ENCODE data around the gene NUMB.
"Not testable (repeated sequence)": the region's sequence is repeated elsewhere in the genome, so short reads cannot be mapped to it uniquely, and the experiment has no call there.

The NUMB gene

DNA sequence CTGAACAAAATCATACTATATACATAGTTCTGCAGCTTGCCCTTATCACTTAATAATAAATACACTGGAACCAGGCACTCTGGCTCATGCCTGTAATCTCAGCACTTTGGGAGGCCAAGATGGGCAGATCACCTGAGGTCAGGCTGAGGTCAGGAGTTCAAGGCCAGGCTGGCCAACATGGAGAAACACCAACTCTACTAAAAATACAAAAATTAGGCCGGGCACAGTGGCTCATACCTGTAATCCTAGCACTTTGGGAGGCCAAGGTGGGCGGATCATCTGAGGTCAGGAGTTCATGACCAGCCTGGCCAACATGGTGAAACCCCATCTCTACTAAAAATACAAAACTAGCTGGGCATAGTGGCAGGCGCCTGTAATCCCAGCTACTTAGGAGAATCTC lies 109.3 kb downstream of the NUMB start:
- not testable (repeated sequence) for DNase-seq

DNA sequence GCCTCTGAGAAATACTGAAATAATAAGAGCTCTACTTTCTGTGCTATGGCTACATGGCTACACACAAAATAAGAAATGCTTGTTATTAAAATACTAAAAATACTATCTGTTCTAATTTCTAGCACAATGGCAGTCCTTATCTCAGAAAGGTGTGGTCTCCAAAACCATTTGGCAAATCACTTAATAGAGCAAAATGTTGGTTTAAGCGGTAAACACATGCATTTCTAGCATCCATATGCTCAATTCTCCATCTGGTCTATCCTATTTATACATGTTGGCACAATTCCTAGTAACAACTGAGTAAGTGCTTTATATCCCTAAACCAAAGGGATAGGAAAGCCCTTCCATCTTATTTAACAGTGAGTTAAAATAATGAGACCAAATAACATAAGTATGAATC lies 114.0 kb downstream of the NUMB start:
- DNase-seq, result no peak

DNA sequence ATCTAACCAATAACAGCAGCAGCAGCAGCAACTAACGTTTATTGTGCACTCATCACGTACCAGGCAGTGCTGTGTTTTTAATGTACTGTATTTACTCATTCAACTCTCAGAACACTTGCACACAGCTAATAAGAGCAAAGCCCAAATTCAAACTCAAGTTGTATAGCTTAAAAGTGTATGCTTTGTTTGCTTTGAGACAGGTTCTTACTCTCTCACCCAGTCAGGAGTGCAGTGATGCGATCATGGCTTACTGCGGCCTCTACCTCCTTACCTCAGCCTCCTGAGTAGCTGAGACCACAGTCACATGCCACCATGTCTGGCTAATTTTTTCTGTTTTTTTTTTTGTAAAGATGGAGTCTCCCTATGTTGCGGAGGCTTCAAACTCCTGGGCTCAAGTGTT lies 115.7 kb downstream of the NUMB start:
- DNase-seq, result no peak

DNA sequence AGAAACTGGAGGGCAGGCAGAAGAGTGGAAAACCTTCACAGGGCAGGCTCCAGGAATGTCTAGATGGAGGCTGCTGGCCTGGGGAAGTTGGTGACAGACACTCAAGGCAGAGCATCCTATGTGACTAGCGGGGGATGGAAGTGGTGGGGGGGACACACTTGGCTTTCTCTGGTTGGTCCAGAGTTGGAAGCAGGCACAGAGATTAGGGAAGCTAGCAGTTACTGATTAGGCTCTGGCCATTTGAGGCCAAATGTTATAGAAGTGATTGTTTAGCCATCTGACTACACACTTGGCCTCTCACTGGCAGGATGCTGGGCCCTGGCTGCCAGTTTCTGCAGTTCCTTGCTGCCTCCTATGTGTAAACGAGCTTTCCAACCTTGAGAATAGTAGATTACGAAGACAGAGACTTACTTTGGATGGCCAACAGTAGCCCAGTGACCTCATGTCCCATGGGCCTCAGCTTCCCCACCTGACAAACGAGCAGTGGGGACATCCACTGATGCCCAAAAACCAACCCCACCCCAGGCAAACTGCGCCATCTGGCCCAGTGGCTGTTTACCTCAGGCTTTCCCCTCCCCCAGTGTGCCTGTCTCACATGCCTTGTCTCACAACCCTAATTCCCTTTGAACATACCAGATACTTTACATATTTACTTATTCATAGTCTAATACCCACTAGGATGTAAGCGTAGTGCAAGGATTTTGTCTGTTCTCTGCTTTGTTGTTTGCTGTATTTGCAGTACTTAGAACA lies 118.3 kb downstream of the NUMB start:
- DNase-seq, result no peak

DNA sequence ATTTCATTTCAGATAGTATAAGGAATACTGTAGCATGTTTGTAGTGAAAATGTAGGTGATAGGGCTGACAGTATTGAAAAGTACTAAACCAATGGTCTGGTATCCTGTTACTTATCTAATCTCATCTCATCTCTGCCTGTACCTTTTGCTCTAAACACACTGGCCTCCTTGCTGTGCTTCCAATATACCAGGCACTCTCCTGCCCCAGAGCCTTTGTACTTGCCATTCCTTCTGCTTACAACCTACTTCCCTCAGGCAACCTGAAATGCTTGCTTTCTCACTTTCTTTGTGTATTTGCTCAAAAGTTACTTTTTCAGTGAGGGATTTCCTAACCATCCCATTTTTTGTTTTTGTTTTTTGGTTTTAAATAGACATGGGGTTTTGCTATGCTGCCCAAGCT lies 119.1 kb downstream of the NUMB start:
- no peak for DNase-seq

DNA sequence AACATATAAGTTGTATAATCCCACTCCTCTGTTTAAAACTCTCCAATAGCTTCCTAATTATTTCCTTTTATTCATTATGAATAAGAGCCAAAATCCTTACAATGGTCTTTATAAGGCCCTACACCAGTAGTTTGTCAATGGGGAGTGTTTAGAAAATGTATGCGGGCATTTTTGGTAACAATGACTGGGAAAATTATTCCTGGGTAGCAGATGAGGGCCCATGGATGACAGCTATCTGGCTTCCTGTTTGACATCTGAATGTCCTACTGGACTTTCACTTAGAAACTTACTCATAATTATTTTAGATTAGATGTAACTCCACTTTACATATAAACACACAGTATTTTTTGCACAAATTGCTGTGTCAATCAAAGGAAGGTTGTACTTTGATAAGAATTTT lies 119.8 kb downstream of the NUMB start:
- no peak for DNase-seq

DNA sequence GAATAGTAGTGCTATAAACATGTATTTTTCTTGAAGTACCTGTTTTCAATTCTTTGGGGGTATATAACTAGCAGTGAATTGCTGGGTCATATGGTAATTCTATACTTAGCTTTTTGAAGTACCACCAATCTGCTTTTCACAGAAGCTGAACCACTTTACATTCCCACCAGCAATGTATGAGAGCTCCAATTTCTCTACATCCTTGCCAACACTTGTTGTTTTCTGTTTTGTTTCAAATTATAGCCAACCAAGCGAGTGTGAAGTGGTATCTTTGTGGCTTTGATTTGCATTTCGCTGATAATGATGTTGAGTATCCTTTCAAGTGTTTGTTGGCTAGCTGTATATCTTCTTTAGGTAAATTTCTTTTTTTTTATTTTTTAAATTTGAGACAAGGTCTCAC lies 125.3 kb downstream of the NUMB start:
- no peak for DNase-seq

DNA sequence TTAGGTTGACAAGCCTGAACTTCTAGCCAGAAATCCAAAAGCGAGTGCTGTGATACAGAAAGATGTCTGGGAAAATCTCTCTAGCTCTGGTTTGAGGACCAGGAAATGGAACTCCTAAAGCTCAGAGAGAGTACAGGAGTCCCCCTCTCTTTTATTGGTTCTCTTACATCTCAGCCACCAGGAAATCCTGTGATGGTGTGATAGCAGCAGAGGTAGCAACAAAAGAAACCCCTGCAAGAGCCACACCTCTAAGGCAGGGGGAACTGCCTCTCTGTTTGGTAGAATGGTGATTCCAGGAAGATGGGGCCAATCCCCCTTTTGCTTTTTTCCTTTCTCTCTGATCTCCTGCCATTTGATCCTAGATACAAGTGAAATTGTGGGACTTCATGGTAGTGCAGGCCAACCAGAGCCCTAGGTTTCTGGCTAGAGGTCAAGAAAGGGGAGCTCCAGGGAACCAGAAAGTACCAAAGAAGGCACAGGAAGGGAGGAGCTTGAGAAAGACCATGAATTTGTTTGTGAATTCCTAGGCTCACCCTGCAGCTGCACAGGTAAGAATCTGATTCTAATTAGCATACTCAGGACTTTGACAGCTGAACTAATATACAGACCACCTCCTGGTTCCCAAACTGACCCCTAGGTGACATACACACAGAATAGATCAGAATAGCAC lies 132.6 kb downstream of the NUMB start:
- DNase-seq, result no peak

DNA sequence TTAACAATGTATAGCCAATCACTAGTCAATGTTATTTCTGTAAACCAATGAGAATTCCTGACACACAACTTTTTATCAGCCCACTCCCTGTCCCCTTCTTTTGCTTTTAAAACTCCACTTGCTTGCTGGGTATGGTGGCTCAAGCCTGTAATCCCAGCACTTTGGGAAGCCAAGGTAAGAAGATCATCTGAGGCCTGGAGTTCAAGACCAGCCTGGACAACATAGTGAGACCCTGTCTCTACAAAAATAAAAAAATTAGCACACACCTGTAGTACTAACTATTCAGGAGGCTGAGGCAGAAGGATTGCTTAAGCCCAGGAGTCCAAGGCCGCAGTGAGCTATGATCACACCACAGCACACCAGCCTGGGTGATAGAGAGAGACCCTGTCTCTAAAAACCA lies 133.3 kb downstream of the NUMB start:
- no peak for DNase-seq

DNA sequence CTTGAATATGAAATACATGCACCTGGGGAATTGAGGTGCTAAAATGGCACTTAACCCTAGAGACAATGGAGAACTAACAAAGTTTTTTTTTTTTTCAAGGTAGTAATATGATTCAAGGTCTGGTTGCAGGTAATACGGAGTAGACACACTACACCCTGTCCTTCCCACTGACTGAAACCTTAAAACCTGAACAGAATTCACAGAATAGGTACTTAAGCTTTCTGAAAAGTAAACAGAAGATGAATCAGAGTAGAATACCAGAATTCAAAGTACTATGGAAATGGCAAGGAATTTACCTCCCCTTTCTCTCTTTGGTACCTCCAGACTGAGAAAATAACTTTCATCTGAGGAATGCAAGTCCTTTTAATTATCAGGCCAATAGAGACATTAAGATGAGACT lies 133.8 kb downstream of the NUMB start:
- no peak for DNase-seq

DNA sequence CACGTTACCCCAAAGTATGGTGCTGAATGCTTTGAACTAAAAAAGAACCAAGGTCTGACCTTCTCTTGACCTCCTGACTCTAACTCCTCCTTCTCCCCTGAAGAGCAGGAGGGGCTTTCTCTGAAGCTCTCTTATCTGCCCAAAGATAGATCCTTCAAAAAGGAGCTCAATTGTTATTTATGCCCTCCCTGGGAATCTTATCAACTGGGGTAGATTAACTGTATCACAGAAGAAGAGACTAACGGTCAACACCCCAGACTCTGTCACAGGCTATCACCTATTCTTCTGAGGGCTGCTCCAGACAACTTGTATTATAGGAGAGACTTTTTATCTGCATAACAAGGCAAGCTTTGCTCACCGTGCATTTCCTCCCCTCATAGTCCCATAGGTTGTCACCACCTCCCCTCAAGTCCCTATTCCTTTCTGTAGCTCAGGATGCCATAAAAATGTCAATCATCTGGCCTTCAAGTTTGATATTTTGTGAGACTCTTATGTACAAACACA lies 134.4 kb downstream of the NUMB start:
- DNase-seq, result no peak

DNA sequence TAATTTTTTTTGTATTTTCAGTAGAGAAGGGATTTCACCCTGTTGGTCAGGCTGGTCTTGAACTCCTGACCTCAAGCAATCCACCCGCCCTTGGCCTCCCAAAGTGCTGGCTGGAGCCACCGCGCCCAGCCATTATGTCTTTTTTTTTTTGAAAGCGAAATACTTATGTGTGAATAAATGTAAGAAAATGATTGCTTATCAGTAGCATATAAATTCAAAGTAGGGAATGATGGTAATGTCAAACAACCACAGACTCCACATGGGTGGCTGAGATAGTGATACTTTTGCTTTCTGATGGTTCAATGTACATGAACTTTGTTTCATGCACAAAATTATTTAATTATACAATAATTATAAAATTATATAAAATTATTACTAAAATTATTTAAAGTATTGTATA lies 145.2 kb downstream of the NUMB start:
- DNase-seq, result no peak

DNA sequence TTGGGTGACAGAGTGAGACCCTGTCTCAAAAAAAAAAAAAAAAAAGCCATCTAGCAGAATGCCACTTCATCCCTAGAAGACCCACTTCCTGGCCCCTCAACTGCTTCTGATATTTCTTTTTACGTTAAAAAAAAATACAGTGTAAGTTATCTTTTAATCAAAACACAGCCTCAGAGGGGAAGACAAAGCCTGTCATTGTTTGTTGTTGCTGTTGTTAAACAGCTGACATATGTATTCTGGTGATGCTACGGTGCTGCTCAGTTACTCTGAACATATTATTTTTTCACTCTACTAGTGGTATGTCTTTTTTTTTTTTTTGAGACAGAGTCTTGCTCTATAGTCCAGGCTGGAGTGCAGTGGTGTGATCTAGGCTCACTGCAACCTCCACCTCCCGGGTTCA lies 145.7 kb downstream of the NUMB start:
- no peak for DNase-seq

DNA sequence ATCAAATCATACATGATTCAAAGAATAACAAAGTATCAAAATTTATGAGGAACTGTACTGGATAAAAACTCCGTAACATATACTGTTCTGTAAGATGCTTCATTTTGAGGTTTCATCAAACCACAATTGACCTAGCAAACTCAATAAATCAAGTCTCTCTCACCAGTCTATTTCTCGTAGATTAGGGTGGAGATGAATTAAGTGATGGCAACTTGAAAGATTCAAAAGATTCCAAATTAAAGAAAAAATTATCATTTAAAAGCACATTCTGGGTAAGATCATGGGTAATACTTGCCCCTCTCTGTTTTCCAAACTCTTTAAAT lies 146.7 kb downstream of the NUMB start:
- DNase-seq, result no peak

DNA sequence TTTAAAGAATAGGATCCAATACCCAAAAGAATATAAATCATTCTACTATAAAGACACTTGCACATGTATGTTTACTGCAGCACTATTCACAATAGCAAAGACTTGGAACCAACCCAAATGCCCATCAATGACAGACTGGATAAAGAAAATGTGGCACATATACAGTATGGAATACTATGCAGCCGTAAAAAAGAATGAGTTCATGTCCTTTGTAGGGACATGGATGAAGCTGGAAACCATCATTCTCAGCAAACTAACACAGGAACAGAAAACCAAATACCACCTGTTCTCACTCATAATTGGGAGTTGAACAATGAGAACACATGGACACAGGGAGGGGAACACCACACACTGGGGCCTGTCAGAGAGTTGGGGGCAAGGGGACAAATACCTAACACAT lies 149.1 kb downstream of the NUMB start:
- not testable (repeated sequence) for DNase-seq

DNA sequence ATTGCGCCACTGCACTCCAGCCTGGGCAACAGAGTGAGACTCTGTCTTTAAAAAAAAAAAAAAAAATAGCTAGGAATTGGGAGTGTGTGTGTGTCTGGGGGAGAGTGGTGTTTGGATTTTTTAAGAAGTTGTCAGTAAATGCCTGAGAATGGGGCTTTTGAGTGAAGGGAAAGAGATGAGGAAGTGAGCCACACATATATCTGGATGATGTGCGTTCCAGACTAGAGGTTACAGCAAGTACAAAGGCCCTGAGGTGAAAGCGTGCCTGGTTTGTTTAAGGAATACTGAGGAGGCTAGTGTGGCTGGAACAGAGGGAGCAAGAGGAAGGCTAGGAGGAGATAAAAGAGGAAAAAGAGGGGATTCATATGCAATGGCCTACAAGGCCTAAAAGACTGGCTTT lies 151.1 kb downstream of the NUMB start:
- DNase-seq, result no peak

DNA sequence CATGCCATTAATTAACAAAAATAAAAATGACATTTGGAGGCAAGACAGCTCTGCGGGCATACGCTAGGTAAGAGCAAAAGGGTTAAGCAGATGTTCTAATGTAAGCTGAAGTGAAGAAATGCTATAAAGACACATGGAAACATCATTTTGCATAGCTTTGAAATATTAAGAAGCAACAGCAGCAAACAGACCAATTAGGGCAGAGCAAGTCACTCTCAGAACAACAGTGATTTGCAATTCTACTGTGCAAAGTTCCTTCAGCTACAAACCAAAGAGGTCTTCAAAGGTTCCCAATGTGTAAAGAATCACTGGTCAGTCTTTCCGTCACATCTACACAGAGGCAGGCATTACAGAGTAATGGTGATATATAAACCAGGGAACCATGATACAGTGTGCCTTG lies 152.8 kb downstream of the NUMB start:
- DNase-seq, result no peak

DNA sequence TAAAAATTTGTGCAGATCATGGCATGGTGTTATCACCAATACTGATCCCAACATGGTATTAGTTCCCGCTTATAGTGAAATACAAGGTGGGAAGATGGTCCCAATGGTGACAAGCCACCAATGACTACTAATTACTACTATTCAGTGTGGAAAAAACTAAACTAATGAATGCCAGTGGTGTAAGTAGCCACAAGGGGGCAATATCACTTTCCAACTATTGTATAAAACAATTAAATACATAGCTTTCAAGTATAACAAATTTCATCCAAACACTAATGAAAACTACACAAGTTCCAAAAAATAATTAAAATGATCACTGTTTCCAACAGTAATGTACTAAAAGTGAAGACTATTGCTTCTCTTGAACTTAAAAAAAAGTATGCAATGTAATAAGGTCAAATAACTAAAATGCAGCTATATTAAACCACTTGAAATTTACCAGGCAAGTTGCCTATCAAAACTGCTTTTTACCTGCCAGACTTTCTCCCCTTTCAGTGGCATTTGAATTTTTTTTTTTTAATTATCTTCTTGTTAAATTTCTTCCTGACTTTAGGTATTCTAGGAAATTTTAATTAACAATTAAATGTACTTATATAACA lies 163.0 kb downstream of the NUMB start:
- DNase-seq, result no peak

DNA sequence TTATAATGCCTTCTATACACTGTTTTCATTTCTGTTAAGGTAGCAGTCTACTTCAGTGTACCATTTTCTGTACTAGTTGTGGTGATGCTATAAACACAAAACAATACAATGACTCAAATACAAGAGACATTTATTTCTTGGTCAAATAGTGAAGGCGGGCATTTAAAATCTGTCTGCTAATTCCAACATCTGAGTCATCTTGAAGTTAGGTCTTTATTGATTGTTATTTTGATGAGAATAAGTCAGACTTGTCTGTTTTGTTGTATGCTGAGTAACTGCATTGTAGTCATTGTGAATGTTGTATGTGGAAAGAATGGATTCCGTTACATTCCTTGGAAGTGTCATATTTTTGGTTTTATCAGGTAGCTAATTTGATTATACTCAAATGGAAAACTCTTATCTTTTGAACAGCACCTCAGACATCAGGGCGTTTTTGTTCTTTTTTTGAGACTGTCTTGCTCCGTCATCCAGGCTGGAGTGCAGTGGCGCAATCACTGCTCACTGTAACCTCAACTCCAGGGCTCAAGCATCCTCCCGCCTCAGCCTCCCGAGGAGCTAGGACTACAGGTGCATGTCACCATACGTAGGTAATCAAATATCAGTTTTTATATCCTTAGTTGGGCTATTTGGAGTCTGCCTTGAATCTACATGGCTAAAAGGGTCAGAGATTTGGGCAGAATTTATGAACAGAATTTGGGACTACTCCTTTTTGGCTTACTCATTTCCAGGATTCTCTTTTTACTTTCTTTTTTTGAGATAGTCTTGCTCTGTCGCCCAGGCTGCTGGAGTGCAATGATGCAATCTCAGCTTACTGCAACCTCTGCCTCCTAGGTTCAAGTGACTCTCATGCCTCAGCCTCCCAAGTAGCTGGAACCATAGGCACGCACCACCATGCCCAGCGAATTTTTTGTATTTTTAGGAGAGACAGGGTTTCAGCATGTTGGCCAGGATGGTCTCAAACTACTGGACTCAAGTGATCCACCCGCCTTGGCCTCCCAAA lies 164.3 kb downstream of the NUMB start:
- DNase-seq, result no peak

DNA sequence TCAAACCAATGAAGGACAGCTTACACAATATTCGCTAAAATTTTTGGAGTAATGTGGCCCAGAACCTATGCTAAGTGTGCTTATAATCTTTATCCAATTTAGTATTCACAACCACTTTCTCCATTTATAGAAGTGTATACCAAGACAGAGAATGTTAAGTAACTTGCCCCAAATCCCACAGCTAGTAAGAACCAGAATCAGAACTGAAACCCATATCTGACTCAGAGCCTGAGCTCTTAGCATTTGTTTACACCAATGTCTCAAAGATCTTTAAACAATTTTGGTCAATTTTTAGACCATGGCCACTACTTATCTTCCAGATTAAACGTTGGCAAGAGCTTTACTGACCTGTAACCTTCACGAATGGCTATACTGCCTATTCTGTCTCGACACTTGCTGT lies 168.1 kb downstream of the NUMB start:
- no peak for DNase-seq

DNA sequence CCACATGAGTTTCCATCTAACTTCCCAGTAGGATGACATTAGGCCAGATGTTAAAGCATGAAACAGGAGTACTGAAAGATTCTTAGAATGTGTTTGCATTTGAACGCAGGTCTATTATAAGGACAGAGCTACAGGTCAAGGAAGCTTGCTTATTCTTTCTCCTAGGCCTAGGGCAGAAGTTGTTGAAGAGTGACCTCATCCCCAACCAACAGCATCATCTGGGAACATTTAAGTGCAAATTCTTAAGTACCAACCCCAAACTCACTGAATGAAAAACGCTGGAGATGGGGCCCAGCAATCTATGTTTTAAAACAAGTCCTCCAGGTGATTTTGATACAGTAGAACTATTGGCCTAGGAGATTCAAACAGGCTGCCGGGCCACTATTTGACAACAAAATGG lies 168.6 kb downstream of the NUMB start:
- no peak for DNase-seq

DNA sequence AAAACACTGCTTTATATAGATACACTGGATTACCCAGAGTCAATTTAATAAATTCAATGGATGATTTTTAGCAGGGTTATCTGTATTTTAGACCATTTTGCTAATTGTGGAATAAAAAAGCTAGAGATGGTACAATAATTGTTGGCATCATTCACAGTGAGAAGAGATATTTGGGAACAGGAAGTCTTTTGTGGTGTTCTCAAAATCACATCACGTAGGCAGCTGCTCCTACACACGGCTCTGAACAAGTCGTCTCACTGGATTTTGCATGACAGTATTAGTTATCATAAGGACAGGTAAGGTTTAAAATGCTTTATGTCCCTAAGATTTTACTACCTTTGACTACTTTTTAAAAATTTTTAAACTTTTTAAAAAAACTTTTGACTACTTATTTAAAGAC lies 169.0 kb downstream of the NUMB start:
- DNase-seq, result no peak

DNA sequence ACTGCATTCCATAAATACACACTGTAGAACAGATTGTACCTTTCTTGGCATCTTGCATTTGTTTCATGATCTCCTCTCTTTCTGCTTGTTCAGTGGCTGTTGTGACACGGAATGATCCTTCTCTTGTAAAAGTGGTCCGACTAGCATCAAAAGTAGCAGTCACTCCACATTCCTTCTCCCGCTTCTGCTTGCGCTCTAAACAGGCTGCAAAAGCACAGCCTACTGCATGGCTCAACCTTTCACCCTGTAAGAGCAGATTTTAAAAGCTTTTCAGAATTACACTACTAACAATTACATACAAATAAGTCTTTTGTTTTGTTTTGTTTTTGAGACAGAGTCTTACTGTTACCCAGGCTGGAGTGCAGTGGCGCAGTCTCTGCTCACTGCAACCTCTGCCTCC lies 171.3 kb downstream of the NUMB start:
- no peak for DNase-seq
